Neural cell (in vitro differentiated cells): ENCODE measurements around the gene PROSER2. TPM values are rescaled to one million over a fixed set of nuclear protein-coding genes. Genes with fewer than 3 reads are reported as not detected.

Source experiments
- H2AFZ ChIP-seq: fragments of 200-600, 300-800 bp; sonication (generic), shearing (Covaris generic); 2 replicates; pipeline ENCODE4 v1.6.0; 2014; ENCODE audit warnings: low read depth, mild to moderate bottlenecking, antibody characterized with exemption, low read length, moderate library complexity
- H3F3A ChIP-seq: fragments of 200-600 bp; shearing (Covaris generic); 2 replicates; pipeline ENCODE4 v1.6.1; 2016; ENCODE audit warnings: mild to moderate bottlenecking, moderate library complexity, mixed read lengths, antibody characterized with exemption, low read length; ENCODE audit not compliant: insufficient read depth, poor library complexity, severe bottlenecking
- H3K27ac ChIP-seq: fragments of 200-600, 300-800 bp; sonication (generic), shearing (Covaris generic); 2 replicates; pipeline ENCODE4 v1.5.1; 2014; ENCODE audit warnings: mild to moderate bottlenecking, low read length, moderate library complexity
- H3K27me3 ChIP-seq: fragments of 300-800, 200-600 bp; sonication (generic), shearing (Covaris generic); 2 replicates; pipeline ENCODE4 v1.6.0; 2014; ENCODE audit warnings: mild to moderate bottlenecking, low read depth, low read length, moderate library complexity; ENCODE audit not compliant: insufficient read depth
- H3K36me3 ChIP-seq: fragments of 300-800, 200-600 bp; sonication (generic), shearing (Covaris generic); 2 replicates; pipeline ENCODE4 v1.5.1; 2014; ENCODE audit warnings: mild to moderate bottlenecking, antibody characterized with exemption, low read length, moderate library complexity; ENCODE audit not compliant: insufficient read depth
- H3K4me2 ChIP-seq: fragments of 300-800, 200-600 bp; sonication (generic), shearing (Covaris generic); 2 replicates; pipeline ENCODE4 v1.6.0; 2014; ENCODE audit warnings: mild to moderate bottlenecking, low read length
- H3K4me3 ChIP-seq: fragments of 300-800, 200-600 bp; sonication (generic), shearing (Covaris generic); 2 replicates; pipeline ENCODE4 v1.5.1; 2014; ENCODE audit warnings: mild to moderate bottlenecking, low read length, moderate library complexity
- H3K79me2 ChIP-seq: fragments of 200-600 bp; shearing (Covaris generic); replicated peaks from 2 replicates; pipeline ENCODE4 v1.6.0; 2014; ENCODE audit warnings: mild to moderate bottlenecking, low read length, moderate library complexity; ENCODE audit not compliant: insufficient read depth
- H3K9ac ChIP-seq: fragments of 300-800, 200-600 bp; sonication (generic), shearing (Covaris generic); 2 replicates; pipeline ENCODE4 v1.6.1; 2016; ENCODE audit warnings: mild to moderate bottlenecking, low read length, mixed read lengths
- H3K9me2 ChIP-seq: fragments of 200-600 bp; shearing (Covaris generic); 2 replicates; pipeline ENCODE4 v1.6.1; 2016; ENCODE audit warnings: mild to moderate bottlenecking, low read length, mixed read lengths; ENCODE audit not compliant: insufficient read depth
- H3K9me3 ChIP-seq: fragments of 200-600, 300-800 bp; sonication (generic), shearing (Covaris generic); 2 replicates; pipeline ENCODE4 v1.6.1; 2016; ENCODE audit warnings: mild to moderate bottlenecking, mixed run types, low read length, moderate library complexity, mixed read lengths
- H4K20me1 ChIP-seq: fragments of 200-600 bp; shearing (Covaris generic); 2 replicates; pipeline ENCODE4 v1.6.1; 2016; ENCODE audit warnings: mild to moderate bottlenecking, mixed run types; ENCODE audit not compliant: insufficient read depth
- EP300 ChIP-seq: fragments of 450-650 bp; conservative IDR thresholded peaks from 2 replicates; pipeline ENCODE4 v1.6.1; 2014; ENCODE audit warnings: antibody characterized with exemption, mild to moderate bottlenecking, moderate library complexity; ENCODE audit not compliant: poor library complexity, severe bottlenecking
- EZH2 ChIP-seq: fragments of 200-600, 300-800 bp; shearing (Covaris generic), sonication (generic); IDR thresholded peaks from 2 replicates; pipeline ENCODE4 v1.6.1; 2014; ENCODE audit warnings: antibody characterized with exemption, low read length, borderline replicate concordance, mild to moderate bottlenecking; ENCODE audit not compliant: insufficient read depth, poor library complexity, severe bottlenecking
- MXI1 ChIP-seq: fragments of 450-650 bp; conservative IDR thresholded peaks from 2 replicates; pipeline ENCODE4 v1.6.1; 2014; ENCODE audit warnings: antibody characterized with exemption, mild to moderate bottlenecking; ENCODE audit not compliant: poor library complexity, severe bottlenecking
- POLR2AphosphoS5 ChIP-seq: IDR thresholded peaks from 2 replicates; pipeline ENCODE4 v1.6.1; 2012
- RAD21 ChIP-seq: fragments of 450-650 bp; conservative IDR thresholded peaks from 2 replicates; pipeline ENCODE4 v1.6.1; 2014; ENCODE audit warnings: antibody characterized with exemption, mild to moderate bottlenecking, moderate library complexity
- REST ChIP-seq: IDR thresholded peaks from 2 replicates; pipeline ENCODE4 v1.6.1; 2012; ENCODE audit warnings: borderline replicate concordance
- SMC3 ChIP-seq: fragments of 450-650 bp; conservative IDR thresholded peaks from 2 replicates; pipeline ENCODE4 v1.6.1; 2014; ENCODE audit warnings: antibody characterized with exemption, mild to moderate bottlenecking, moderate library complexity; ENCODE audit not compliant: poor library complexity
- TAF1 ChIP-seq: IDR thresholded peaks from 2 replicates; pipeline ENCODE4 v1.6.1; 2012; ENCODE audit warnings: low read depth
- polyA plus RNA-seq: library from polyadenylated mRNA; depleted of rRNA; stranded (reverse); fragments of >200 nt; gene quantifications from 2 replicates; pipeline ENCODE4 v1.2.3, GENCODE V29; 2014
- TF ChIP-seq, protein P1 (sequence below): fragments of 450-650 bp; IDR thresholded peaks from 2 replicates; pipeline ENCODE4 v1.5.1; 2014; ENCODE audit warnings: antibody characterized with exemption, mild to moderate bottlenecking, moderate library complexity; ENCODE audit not compliant: poor library complexity, severe bottlenecking

The PROSER2 gene
- polyA plus RNA-seq, 1 donor from 2014 or later = 1.1 TPM

DNA sequence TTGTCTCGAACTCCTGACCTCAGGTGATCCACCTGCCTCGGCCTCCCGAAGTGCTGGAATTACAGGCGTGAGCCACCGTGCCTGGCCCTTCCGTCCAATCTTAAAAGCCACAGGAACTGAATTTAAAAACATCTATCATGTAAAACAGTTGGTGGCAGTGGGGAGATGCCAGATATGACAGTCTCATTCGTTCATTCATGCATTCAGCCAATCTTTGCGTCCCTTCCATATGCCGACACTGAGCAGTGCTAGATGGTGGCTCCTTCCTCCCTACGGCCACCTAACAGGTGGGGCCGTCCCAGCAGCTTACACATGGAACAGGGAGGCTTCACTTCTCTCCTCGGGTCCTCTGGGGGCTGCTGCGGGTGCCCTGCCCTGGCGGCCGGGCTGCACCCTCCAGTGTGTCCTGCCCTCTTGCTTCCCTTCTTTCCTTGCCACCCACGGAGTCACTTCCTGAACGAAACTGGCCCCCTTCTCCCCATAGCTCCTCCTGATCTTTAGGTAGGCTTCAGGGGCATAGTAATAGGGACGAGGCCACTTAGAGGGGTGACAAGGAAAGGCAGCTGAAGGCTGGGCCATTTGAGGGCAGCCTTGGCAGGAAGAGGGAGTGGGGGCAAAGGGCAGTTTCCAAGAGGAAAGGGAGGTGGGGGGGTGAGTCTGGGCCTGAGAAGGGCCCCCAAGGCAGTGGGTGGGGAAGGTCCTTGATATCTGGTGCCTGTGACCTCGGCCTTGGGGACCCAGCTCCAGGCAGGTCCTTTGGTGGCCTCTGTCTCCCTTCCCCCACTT lies 53.8 kb downstream of the PROSER2 start:
- Histone ChIP-seq H3K36me3 (no peaks in the 10 kb centered on the region), H2AFZ (no peak overlapping the region), H3F3A (no peaks in the 10 kb centered on the region), H3K9me2 (no peaks in the 10 kb centered on the region), H4K20me1 (no peaks in the 10 kb centered on the region), H3K27me3 (no peaks in the 10 kb centered on the region), H3K79me2 (no peaks in the 10 kb centered on the region), H3K27ac (no peak overlapping the region), H3K4me2 (no peak overlapping the region), H3K9ac (no peak overlapping the region), H3K4me3 (no peak overlapping the region), H3K9me3 (no peaks in the 10 kb centered on the region)
- TF ChIP-seq EZH2 (no peak), REST (no peak), SMC3 (no peak), TAF1 (no peak), POLR2AphosphoS5 (no peak), RAD21 (no peak), MXI1 (no peak)
- TF ChIP-seq, protein P1, sequence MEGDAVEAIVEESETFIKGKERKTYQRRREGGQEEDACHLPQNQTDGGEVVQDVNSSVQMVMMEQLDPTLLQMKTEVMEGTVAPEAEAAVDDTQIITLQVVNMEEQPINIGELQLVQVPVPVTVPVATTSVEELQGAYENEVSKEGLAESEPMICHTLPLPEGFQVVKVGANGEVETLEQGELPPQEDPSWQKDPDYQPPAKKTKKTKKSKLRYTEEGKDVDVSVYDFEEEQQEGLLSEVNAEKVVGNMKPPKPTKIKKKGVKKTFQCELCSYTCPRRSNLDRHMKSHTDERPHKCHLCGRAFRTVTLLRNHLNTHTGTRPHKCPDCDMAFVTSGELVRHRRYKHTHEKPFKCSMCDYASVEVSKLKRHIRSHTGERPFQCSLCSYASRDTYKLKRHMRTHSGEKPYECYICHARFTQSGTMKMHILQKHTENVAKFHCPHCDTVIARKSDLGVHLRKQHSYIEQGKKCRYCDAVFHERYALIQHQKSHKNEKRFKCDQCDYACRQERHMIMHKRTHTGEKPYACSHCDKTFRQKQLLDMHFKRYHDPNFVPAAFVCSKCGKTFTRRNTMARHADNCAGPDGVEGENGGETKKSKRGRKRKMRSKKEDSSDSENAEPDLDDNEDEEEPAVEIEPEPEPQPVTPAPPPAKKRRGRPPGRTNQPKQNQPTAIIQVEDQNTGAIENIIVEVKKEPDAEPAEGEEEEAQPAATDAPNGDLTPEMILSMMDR = no peak

GRCh38 chr10:11877591-11877905 lies 54.4 kb downstream of the PROSER2 start:
- Histone ChIP-seq H3F3A (no peaks in the 10 kb centered on the region), H3K9me3 (no peaks in the 10 kb centered on the region), H3K36me3 (no peaks in the 10 kb centered on the region), H3K4me2 (no peak overlapping the region), H3K4me3 (no peak overlapping the region), H3K9ac (no peak overlapping the region), H4K20me1 (no peaks in the 10 kb centered on the region), H2AFZ (no peak overlapping the region), H3K9me2 (no peaks in the 10 kb centered on the region), H3K27me3 (no peaks in the 10 kb centered on the region), H3K27ac (no peak overlapping the region), H3K79me2 (no peaks in the 10 kb centered on the region)
- TF ChIP-seq SMC3 (no peak), POLR2AphosphoS5 (no peak), RAD21 (no peak), MXI1 (no peak), REST (no peak), EZH2 (no peak), EP300 (no peak), TAF1 (no peak)
- TF ChIP-seq, protein P1 = no peak
